Type B pancreatic cell (in vitro differentiated cells): ENCODE data around the gene LRRN2. TPM values are rescaled to one million over a fixed set of nuclear protein-coding genes. Genes with fewer than 3 reads are reported as not detected.

Source experiments
- DNase-seq: peaks from one replicate; pipeline ENCODE4 v3.0.0; 2021; ENCODE audit warnings: mixed read lengths; ENCODE audit not compliant: unreplicated experiment; ENCODE audit errors: extremely low spot score
- H3K27ac Mint-ChIP-seq: 2 replicates; pipeline ENCODE4 v1.8.0; 2021; ENCODE audit warnings: mild to moderate bottlenecking, mixed read lengths
- H3K27me3 Mint-ChIP-seq: 2 replicates; pipeline ENCODE4 v1.8.0; 2021; ENCODE audit warnings: mixed read lengths
- H3K36me3 Mint-ChIP-seq: 2 replicates; pipeline ENCODE4 v1.8.0; 2021; ENCODE audit warnings: mixed read lengths
- H3K4me1 Mint-ChIP-seq: one replicate; pipeline ENCODE4 v1.8.0; 2021; ENCODE audit warnings: mixed read lengths; ENCODE audit not compliant: unreplicated experiment
- H3K4me3 Mint-ChIP-seq: 2 replicates; pipeline ENCODE4 v1.8.0; 2021; ENCODE audit warnings: mild to moderate bottlenecking, mixed read lengths
- H3K9me3 Mint-ChIP-seq: 2 replicates; pipeline ENCODE4 v1.8.0; 2021; ENCODE audit warnings: mixed read lengths
- CTCF ChIP-seq: fragments of 200-600 bp; sonication (generic); conservative IDR thresholded peaks from 2 replicates; pipeline ENCODE4 v1.5.0; 2021; ENCODE audit warnings: antibody characterized with exemption, mild to moderate bottlenecking
- total RNA-seq: library from RNA; stranded (reverse); gene quantifications from 2 replicates; pipeline ENCODE4 v1.2.1, GENCODE V29; 2021; ENCODE audit warnings: low replicate concordance

LRRN2 gene
- total RNA-seq, 1 donor from 2014 or later, result 19.0 TPM

DNA sequence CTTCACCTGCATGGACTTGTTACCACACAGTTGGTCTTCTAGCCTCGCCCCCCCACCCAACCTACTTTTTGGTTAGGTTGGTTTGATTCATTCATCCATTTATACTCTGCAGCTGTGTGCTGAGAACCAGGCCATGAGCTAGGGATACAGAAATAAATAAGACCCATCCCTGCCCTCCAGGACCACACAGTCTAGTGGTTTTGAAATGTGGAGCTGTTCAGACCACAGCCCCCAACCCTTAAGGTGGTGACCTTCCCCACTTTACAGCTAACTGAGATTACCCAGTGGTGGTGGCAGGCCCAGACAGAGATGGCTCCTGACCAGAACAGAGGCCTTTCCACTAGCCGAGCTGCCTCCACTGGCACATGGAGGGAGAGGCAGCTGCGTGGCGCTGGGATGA lies 37.0 kb downstream of the LRRN2 start:
- peaks cover 47% of the 10 kb centered on the region for H3K27me3 Mint-ChIP-seq

GRCh38 chr1:204647805-204648153 lies 37.8 kb downstream of the LRRN2 start:
- no peak overlapping the region for H3K4me3 Mint-ChIP-seq
- no peak for TF ChIP-seq CTCF
- H3K9me3 Mint-ChIP-seq, result no peaks in the 10 kb centered on the region
- no peak for DNase-seq
- H3K27ac Mint-ChIP-seq, result no peak overlapping the region
- peaks cover 21% of the 10 kb centered on the region for H3K4me1 Mint-ChIP-seq
- peaks cover 42% of the 10 kb centered on the region for H3K27me3 Mint-ChIP-seq
- H3K36me3 Mint-ChIP-seq, result no peaks in the 10 kb centered on the region

More for the DNA sequence above, 37.0 kb downstream of the LRRN2 start:
- TF ChIP-seq CTCF, result no peak
- no peaks in the 10 kb centered on the region for H3K9me3 Mint-ChIP-seq
- peaks cover 21% of the 10 kb centered on the region for H3K4me1 Mint-ChIP-seq
- no peaks in the 10 kb centered on the region for H3K36me3 Mint-ChIP-seq
- H3K4me3 Mint-ChIP-seq, result no peak overlapping the region
- no peak for DNase-seq
- no peak overlapping the region for H3K27ac Mint-ChIP-seq

DNA sequence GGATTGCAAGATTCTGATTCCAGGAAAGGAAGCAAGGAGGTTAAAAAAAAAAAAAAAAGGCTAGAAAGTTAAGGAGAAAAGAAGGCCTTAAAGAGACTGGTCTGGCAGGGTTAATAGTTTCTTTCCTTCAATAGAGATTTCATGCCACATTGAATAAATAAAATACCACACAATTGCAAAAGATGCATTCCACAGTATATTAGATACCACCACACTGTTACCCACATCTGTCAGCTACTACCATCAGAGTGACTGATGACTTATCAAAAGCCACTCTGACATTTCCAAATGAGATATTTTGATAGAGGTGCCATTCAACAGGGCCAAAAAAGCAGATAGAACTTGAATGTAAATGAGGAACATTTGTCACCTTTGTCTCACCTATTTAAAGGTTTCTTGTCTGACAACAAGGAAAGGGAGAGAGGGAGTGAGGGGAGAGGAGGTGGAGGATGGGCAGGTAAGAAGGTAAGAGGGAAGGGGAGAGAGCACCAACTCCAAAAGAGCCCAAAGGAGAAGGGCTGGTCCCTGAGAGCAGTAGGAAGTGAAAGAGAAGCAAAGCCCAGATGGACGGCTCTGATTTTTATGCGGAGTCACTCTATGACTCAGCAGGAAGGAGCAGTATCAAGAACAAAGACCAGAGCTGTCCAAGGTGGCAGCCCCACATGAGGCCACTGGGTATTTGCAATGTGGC lies 38.3 kb downstream of the LRRN2 start:
- no peak for TF ChIP-seq CTCF
- Mint-ChIP-seq H3K27ac (peak overlapping the region; percentile 40), H3K27me3 (peaks cover 42% of the 10 kb centered on the region), H3K4me1 (peaks cover 25% of the 10 kb centered on the region), H3K4me3 (no peak overlapping the region), H3K36me3 (no peaks in the 10 kb centered on the region), H3K9me3 (no peaks in the 10 kb centered on the region)
- no peak for DNase-seq

GRCh38 chr1:204645666-204646065 lies 39.9 kb downstream of the LRRN2 start:
- Mint-ChIP-seq H3K36me3 (no peaks in the 10 kb centered on the region), H3K4me3 (no peak overlapping the region), H3K27ac (no peak overlapping the region), H3K9me3 (no peaks in the 10 kb centered on the region), H3K4me1 (peaks cover 18% of the 10 kb centered on the region), H3K27me3 (peaks cover 28% of the 10 kb centered on the region)
- no peak for DNase-seq
- no peak for TF ChIP-seq CTCF

GRCh38 chr1:204645251-204645650 lies 40.3 kb downstream of the LRRN2 start:
- DNase-seq, result no peak
- TF ChIP-seq CTCF, result no peak
- H3K27me3 Mint-ChIP-seq, result peaks cover 26% of the 10 kb centered on the region
- no peaks in the 10 kb centered on the region for H3K9me3 Mint-ChIP-seq
- H3K4me3 Mint-ChIP-seq, result no peak overlapping the region
- H3K27ac Mint-ChIP-seq, result no peak overlapping the region
- H3K36me3 Mint-ChIP-seq, result no peaks in the 10 kb centered on the region
- H3K4me1 Mint-ChIP-seq, result peaks cover 19% of the 10 kb centered on the region
